KMS-11 (cell line): ENCODE data around the gene ACAP1.
A peak's percentile ranks its signal among the peaks of the same experiment; 100 is the strongest.

Experiments used
- H2AFZ ChIP-seq: fragments of 200-600 bp; sonication (generic); 2 replicates; pipeline ENCODE4 v1.6.1; 2016; ENCODE audit warnings: antibody characterized with exemption, mixed run types, low read depth
- H3K27ac ChIP-seq: fragments of 200-600 bp; sonication (generic); 2 replicates; pipeline ENCODE4 v1.6.1; 2016; ENCODE audit warnings: mild to moderate bottlenecking, mixed run types
- H3K27me3 ChIP-seq: fragments of 200-600 bp; sonication (generic); 2 replicates; pipeline ENCODE4 v1.6.1; 2017; ENCODE audit warnings: mild to moderate bottlenecking, low read depth, mixed run types, moderate library complexity; ENCODE audit not compliant: insufficient read depth
- H3K36me3 ChIP-seq: fragments of 200-600 bp; sonication (generic); 2 replicates; pipeline ENCODE4 v1.6.1; 2017; ENCODE audit warnings: mild to moderate bottlenecking, mixed run types; ENCODE audit not compliant: insufficient read depth
- H3K4me1 ChIP-seq: fragments of 200-600 bp; sonication (generic); 2 replicates; pipeline ENCODE4 v1.6.1; 2016; ENCODE audit warnings: mild to moderate bottlenecking, low read depth, mixed run types; ENCODE audit not compliant: poor library complexity, severe bottlenecking
- H3K4me2 ChIP-seq: fragments of 200-600 bp; sonication (generic); 2 replicates; pipeline ENCODE4 v1.7.0; 2016; ENCODE audit warnings: mild to moderate bottlenecking, mixed run types
- H3K4me3 ChIP-seq: fragments of 200-600 bp; sonication (generic); IDR thresholded peaks from 2 replicates; pipeline ENCODE4 v1.6.1; 2017; ENCODE audit warnings: low read depth, low read length, mixed read lengths; ENCODE audit not compliant: insufficient read depth
- H3K79me2 ChIP-seq: fragments of 200-600 bp; sonication (generic); 2 replicates; pipeline ENCODE4 v1.6.1; 2016; ENCODE audit warnings: low read depth, mixed run types; ENCODE audit not compliant: insufficient read depth
- H3K9ac ChIP-seq: fragments of 200-600 bp; sonication (generic); 2 replicates; pipeline ENCODE4 v1.6.1; 2016; ENCODE audit warnings: mild to moderate bottlenecking, mixed run types
- H4K20me1 ChIP-seq: fragments of 200-600 bp; sonication (generic); 2 replicates; pipeline ENCODE4 v1.6.1; 2016; ENCODE audit warnings: mild to moderate bottlenecking, mixed run types; ENCODE audit not compliant: insufficient read depth
- TF ChIP-seq, protein P1 (sequence below): fragments of 200-600 bp; sonication (generic); conservative IDR thresholded peaks from 2 replicates; pipeline ENCODE4 v1.6.1; 2017; ENCODE audit warnings: low read depth, mild to moderate bottlenecking, antibody characterized with exemption, low read length, moderate library complexity, mixed read lengths

Gene ACAP1

DNA sequence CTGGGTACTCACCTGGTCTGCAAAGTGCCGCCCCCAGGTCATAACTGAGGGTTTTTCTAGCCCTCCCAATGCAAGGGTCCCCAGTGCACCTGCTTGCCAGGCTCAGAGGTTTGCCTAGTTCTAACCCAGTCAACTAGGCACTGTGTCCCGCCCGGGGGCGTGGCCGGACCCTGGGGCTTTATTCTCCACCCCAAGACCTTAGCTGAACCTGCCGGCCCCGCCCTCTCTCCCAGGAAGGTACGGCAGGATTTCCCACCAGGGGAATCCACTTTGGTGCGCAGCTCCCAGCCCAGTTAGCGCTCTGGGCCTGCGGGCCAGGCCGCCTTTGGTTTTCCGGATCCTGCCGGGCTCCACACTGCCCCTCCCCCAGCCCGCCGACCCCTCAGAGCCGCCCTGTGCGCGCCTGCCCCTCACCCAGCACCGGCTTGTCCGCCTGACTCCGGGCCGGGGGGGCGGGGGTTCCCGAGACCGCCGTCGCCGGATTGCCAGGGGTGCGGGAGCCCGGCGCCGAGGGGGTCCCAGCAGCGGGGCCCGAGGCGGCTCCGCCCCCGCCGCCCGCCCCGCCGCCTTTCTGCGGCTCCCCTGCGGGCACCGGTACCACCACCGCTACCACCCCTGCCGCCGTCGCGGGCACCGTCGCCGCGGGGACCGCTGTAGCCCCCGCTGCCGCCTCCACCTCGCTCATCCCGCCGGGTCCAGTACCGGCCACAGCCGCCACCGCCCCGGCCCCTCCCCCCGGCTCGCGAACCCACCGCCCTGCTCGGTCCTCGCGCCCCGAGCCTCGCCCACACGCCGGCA is 42.3 kb upstream of the ACAP1 start:
- H3K4me2 ChIP-seq, result no peak overlapping the region
- no peak overlapping the region for H2AFZ ChIP-seq

DNA sequence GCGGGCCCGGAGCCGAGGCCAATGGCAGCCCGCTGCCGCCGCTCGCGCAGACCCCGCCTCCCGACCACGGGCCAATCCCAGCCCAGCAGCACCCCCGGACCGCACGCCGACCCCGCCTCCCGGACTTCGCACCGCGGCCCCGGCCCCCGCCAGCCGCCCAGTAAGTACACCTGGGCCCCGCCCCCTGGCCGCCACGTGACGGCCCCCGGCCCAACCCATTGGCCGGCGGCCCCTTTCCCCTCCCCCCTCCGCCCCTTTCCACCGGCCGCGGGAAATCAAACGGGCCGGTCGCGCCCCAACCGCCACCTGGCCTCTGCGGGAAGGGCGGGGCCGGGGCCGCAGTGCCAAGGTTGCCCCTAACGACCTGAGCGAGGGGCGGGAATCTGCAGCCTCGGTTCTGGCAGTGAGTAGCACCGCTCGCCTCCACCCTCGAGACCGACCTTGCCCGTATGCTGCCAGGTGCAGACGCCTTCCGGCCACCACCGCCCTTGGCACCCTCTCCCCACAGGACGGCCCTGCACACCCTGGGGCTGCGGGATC is 41.6 kb upstream of the ACAP1 start, which contains the start of gene YBX2:
Gene YBX2 (minus strand): TSS at position 26 of the 540 bp plus-strand sequence. CDS start 139 bp downstream, outside the sequence.
- Histone ChIP-seq H3K27me3 (0 out of 2 replicates have a peak, but pooled peaks cover 2% of the 10 kb centered on the region), H3K36me3 (no peaks in the 10 kb centered on the region), H3K4me1 (no peaks in the 10 kb centered on the region), H2AFZ (no peak within 1 kb of the TSS; the same call in 1 of the 2 replicates), H3K9ac (no peak within 1 kb of the TSS), H3K79me2 (no peaks in the 10 kb centered on the region), H4K20me1 (no peaks in the 10 kb centered on the region), H3K4me2 (no peak within 1 kb of the TSS), H3K4me3 (no peak within 1 kb of the TSS), H3K27ac (no peak within 1 kb of the TSS)
- TF ChIP-seq, protein P1, sequence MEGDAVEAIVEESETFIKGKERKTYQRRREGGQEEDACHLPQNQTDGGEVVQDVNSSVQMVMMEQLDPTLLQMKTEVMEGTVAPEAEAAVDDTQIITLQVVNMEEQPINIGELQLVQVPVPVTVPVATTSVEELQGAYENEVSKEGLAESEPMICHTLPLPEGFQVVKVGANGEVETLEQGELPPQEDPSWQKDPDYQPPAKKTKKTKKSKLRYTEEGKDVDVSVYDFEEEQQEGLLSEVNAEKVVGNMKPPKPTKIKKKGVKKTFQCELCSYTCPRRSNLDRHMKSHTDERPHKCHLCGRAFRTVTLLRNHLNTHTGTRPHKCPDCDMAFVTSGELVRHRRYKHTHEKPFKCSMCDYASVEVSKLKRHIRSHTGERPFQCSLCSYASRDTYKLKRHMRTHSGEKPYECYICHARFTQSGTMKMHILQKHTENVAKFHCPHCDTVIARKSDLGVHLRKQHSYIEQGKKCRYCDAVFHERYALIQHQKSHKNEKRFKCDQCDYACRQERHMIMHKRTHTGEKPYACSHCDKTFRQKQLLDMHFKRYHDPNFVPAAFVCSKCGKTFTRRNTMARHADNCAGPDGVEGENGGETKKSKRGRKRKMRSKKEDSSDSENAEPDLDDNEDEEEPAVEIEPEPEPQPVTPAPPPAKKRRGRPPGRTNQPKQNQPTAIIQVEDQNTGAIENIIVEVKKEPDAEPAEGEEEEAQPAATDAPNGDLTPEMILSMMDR, result no peak

More for the DNA sequence above, 42.3 kb upstream of the ACAP1 start:
- Histone ChIP-seq H3K36me3 (no peaks in the 10 kb centered on the region), H3K4me1 (no peaks in the 10 kb centered on the region), H4K20me1 (no peaks in the 10 kb centered on the region), H3K4me3 (no peak overlapping the region), H3K27me3 (0 out of 2 replicates have a peak, but pooled peaks cover 2% of the 10 kb centered on the region), H3K27ac (no peak overlapping the region), H3K9ac (no peak overlapping the region), H3K79me2 (no peaks in the 10 kb centered on the region)
- TF ChIP-seq, protein P1, result no peak

DNA sequence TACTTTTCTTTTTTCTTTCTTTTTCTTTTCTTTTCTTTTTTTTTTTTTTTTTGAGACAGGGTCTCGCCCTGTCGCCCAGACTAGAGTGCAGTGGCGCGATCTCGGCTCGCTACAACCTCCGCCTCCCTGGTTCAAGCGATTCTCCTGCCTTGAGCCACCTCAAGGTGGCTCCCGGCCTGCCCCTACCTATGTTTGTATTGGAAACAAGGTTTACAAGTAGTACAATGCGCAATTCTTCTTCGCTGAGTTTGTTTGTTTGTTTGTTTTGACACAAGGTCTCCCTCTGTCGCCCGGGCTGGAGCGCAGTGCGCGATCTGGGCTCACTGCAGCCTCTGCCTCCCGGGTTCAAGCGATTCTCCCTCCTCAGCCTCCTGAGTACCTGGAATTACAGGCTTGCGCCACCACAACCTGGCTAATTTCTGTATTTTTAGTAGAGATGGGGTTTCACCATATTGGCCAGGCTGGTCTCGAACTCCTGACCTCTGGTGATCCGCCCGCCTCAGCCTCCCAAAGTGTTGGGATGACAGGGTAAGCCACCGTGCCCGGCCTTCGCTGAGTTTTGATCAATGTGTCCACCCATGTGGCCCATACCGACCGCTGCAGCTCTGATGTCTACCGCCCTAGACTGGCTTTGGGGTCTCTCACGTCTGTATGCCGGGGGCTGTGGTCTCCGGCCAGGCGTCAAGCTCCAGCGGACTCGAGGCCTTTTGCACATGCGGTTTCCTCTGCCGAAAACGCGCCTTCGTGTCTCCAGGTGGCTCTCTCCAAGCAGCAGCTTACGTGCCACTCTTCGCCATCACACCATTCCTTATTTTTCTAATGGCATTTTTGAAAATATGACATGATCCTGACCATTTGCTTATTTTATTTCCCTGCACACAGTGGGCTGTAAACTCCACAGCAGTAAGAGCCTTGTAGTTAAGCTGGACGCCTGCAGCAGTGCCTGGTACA is 40.8 kb upstream of the ACAP1 start:
- Histone ChIP-seq H4K20me1 (no peaks in the 10 kb centered on the region), H3K79me2 (no peaks in the 10 kb centered on the region), H2AFZ (peak overlapping the region; percentile 34; the same call in 1 of the 2 replicates), H3K9ac (no peak overlapping the region), H3K27me3 (0 out of 2 replicates have a peak, but pooled peaks cover 2% of the 10 kb centered on the region), H3K4me1 (no peaks in the 10 kb centered on the region), H3K36me3 (no peaks in the 10 kb centered on the region), H3K4me3 (no peak overlapping the region), H3K4me2 (no peak overlapping the region), H3K27ac (no peak overlapping the region)
- TF ChIP-seq, protein P1, result no peak

GRCh38 chr17:7296189-7296861 is 40.0 kb upstream of the ACAP1 start:
- no peak overlapping the region for H3K27ac ChIP-seq
- TF ChIP-seq, protein P1, result peak; percentile 45
- no peaks in the 10 kb centered on the region for H3K27me3 ChIP-seq
- H3K79me2 ChIP-seq, result no peaks in the 10 kb centered on the region
- peak overlapping the region; percentile 41; the same call in 1 of the 2 replicates for H3K4me2 ChIP-seq
- no peak overlapping the region for H3K9ac ChIP-seq
- H2AFZ ChIP-seq, result peak overlapping the region; percentile 34; the same call in 1 of the 2 replicates
- no peaks in the 10 kb centered on the region for H3K4me1 ChIP-seq
- H4K20me1 ChIP-seq, result no peaks in the 10 kb centered on the region
- H3K4me3 ChIP-seq, result no peak overlapping the region
- H3K36me3 ChIP-seq, result no peaks in the 10 kb centered on the region
